HG02610 (cell line): ENCODE results near the gene DIPK2A.
A peak's percentile ranks its signal among the peaks of the same experiment; 100 is the strongest.

Experiments
- ATAC-seq: cut with Tn5 transposase; IDR thresholded peaks from one replicate; pipeline ENCODE4 v1.9.1; 2021; ENCODE audit warnings: mild to moderate bottlenecking, moderate library complexity; ENCODE audit not compliant: unreplicated experiment

Gene DIPK2A

GRCh38 chr3:143971359-143972154 is at the start of gene DIPK2A:
Gene DIPK2A, plus strand, starts transcription at chr3:143971823. Its CDS starts 510 bp downstream, at chr3:143972333.
- ATAC-seq = peak; percentile 58

- peak; percentile 88 for ATAC-seq
Measured at GRCh38 chr3:143924522-143925285, 46.9 kb upstream of the DIPK2A start.

GRCh38 chr3:143928056-143928455 is 43.6 kb upstream of the DIPK2A start:
- ATAC-seq = no peak

- ATAC-seq = no peak
Measured at GRCh38 chr3:143928541-143929255, 42.9 kb upstream of the DIPK2A start.

- no peak for ATAC-seq
Measured at GRCh38 chr3:143934791-143935190, 36.8 kb upstream of the DIPK2A start.

GRCh38 chr3:143935678-143936077 is 35.9 kb upstream of the DIPK2A start:
- ATAC-seq = no peak

- no peak for ATAC-seq
Measured at GRCh38 chr3:143950810-143951209, 20.8 kb upstream of the DIPK2A start.

- ATAC-seq = peak; percentile 75
Measured at GRCh38 chr3:143951351-143951971, 20.2 kb upstream of the DIPK2A start.

GRCh38 chr3:143952569-143953072 is 19.0 kb upstream of the DIPK2A start:
- ATAC-seq = no peak

- ATAC-seq = no peak
Measured at GRCh38 chr3:143955113-143955512, 16.5 kb upstream of the DIPK2A start.

GRCh38 chr3:143956838-143957237 is 14.8 kb upstream of the DIPK2A start:
- no peak for ATAC-seq

- ATAC-seq = no peak
Measured at GRCh38 chr3:143957453-143957852, 14.2 kb upstream of the DIPK2A start.

GRCh38 chr3:143958966-143959365 is 12.7 kb upstream of the DIPK2A start:
- no peak for ATAC-seq

- no peak for ATAC-seq
Measured at GRCh38 chr3:143961342-143961741, 10.3 kb upstream of the DIPK2A start.

- no peak for ATAC-seq
Measured at GRCh38 chr3:143963946-143964345, 7.7 kb upstream of the DIPK2A start.

- peak; percentile 20 for ATAC-seq
Measured at GRCh38 chr3:143970773-143971358, 757 bp upstream of the DIPK2A start.

GRCh38 chr3:143972155-143972504 is 507 bp downstream of the DIPK2A start:
- ATAC-seq = no peak

GRCh38 chr3:143972505-143973258 is 1.1 kb downstream of the DIPK2A start:
- ATAC-seq = peak; percentile 27

GRCh38 chr3:143973259-143974021 is 1.8 kb downstream of the DIPK2A start:
- ATAC-seq = no peak
